DND-41 (cell line): ENCODE data around the gene MBNL2.

Source experiments
- ATAC-seq: fragments of 200-7000 bp; cut with Tn5 transposase; 3 replicates; pipeline ENCODE4 v1.9.1; 2021; ENCODE audit warnings: low read depth; ENCODE audit not compliant: insufficient read depth
- DNase-seq: peaks from one replicate; pipeline ENCODE4 v3.0.0-alpha.2; 2020
- H2AFZ ChIP-seq: 2 replicates; pipeline ENCODE4 v1.6.0; 2012; ENCODE audit warnings: low read depth, low read length
- H3K27ac ChIP-seq: 2 replicates; pipeline ENCODE4 v1.5.1; 2012; ENCODE audit warnings: low read length, inconsistent platforms
- H3K27me3 ChIP-seq: fragments of 200-600 bp; sonication (generic); 2 replicates; pipeline ENCODE4 v1.6.0; 2012; ENCODE audit warnings: low read length, mild to moderate bottlenecking, inconsistent platforms; ENCODE audit not compliant: insufficient read depth, poor library complexity
- H3K36me3 ChIP-seq: 2 replicates; pipeline ENCODE4 v1.5.1; 2012; ENCODE audit warnings: low read length, inconsistent platforms; ENCODE audit not compliant: insufficient read depth
- H3K4me1 ChIP-seq: 2 replicates; pipeline ENCODE4 v1.5.1; 2012; ENCODE audit warnings: mild to moderate bottlenecking, low read length; ENCODE audit not compliant: insufficient read depth
- H3K4me2 ChIP-seq: 2 replicates; pipeline ENCODE4 v1.6.0; 2012; ENCODE audit warnings: mild to moderate bottlenecking, moderate library complexity, low read length, inconsistent platforms; ENCODE audit not compliant: insufficient read depth
- H3K4me3 ChIP-seq, 2 experiments: fragments of 200-600 bp in 1 of 2; shearing (Covaris generic) in 1 of 2; 2 replicates each; pipeline ENCODE4 v1.5.1; 2012 to 2016; ENCODE audit warnings: inconsistent platforms in 2 of 2, low read length in 2 of 2, mild to moderate bottlenecking in 2 of 2, low read depth in 1 of 2, moderate library complexity in 1 of 2
- H3K79me2 ChIP-seq: 2 replicates; pipeline ENCODE4 v1.6.0; 2012; ENCODE audit warnings: low read length, inconsistent platforms; ENCODE audit not compliant: insufficient read depth
- H3K9ac ChIP-seq: 2 replicates; pipeline ENCODE4 v1.6.0; 2012; ENCODE audit warnings: low read depth, mild to moderate bottlenecking, inconsistent platforms, low read length, moderate library complexity
- H3K9me3 ChIP-seq: 2 replicates; pipeline ENCODE4 v1.5.1; 2012; ENCODE audit warnings: low read length, moderate library complexity, mild to moderate bottlenecking, inconsistent platforms; ENCODE audit not compliant: insufficient read depth, severe bottlenecking
- H4K20me1 ChIP-seq: 2 replicates; pipeline ENCODE4 v1.6.0; 2012; ENCODE audit warnings: low read length; ENCODE audit not compliant: insufficient read depth
- CTCF ChIP-seq: IDR thresholded peaks from 2 replicates; pipeline ENCODE4 v1.5.1; 2012; ENCODE audit warnings: borderline replicate concordance, low read length, moderate library complexity, mild to moderate bottlenecking; ENCODE audit not compliant: poor library complexity, severe bottlenecking; ENCODE audit errors: extremely low read depth
- EZH2 ChIP-seq: IDR thresholded peaks from 3 replicates; pipeline ENCODE4 v1.6.1; 2012; ENCODE audit warnings: borderline replicate concordance, low read depth, mild to moderate bottlenecking, moderate library complexity, low read length, inconsistent platforms; ENCODE audit not compliant: severe bottlenecking

Gene MBNL2

GRCh38 chr13:97435794-97436193 lies 213.7 kb downstream of the MBNL2 start:
- peak overlapping the region; percentile 60 for H3K9ac ChIP-seq
- no peak for DNase-seq
- H3K79me2 ChIP-seq = peaks cover 69% of the 10 kb centered on the region
- H3K4me2 ChIP-seq = peak overlapping the region; percentile 77
- no peaks in the 10 kb centered on the region for H3K9me3 ChIP-seq
- ATAC-seq = no peak
- H3K36me3 ChIP-seq = peaks cover 10% of the 10 kb centered on the region
- no peaks in the 10 kb centered on the region for H3K27me3 ChIP-seq
- peak overlapping the region; percentile 48; the same call in 1 of the 2 replicates for H3K27ac ChIP-seq
- TF ChIP-seq CTCF = no peak
- no peak for TF ChIP-seq EZH2
- peaks cover 8% of the 10 kb centered on the region; the same call in 1 of the 2 replicates for H4K20me1 ChIP-seq
- 0 out of 2 replicates have a peak overlapping the region, but pooled peaks have one; percentile 18 for H2AFZ ChIP-seq
- peaks cover 53% of the 10 kb centered on the region for H3K4me1 ChIP-seq
- H3K4me3 ChIP-seq = peak overlapping the region; percentile 12 to 75; a peak in 3 of 4 replicates

GRCh38 chr13:97436845-97437244 lies 214.7 kb downstream of the MBNL2 start:
- H3K27ac ChIP-seq = no peak overlapping the region
- 0 out of 2 replicates have a peak overlapping the region, but pooled peaks have one; percentile 60 for H3K9ac ChIP-seq
- peaks cover 8% of the 10 kb centered on the region; the same call in 1 of the 2 replicates for H4K20me1 ChIP-seq
- no peaks in the 10 kb centered on the region for H3K9me3 ChIP-seq
- ATAC-seq (no peak), DNase-seq (no peak)
- TF ChIP-seq EZH2 (no peak), CTCF (no peak)
- peak overlapping the region in 1 of 2 experiments; percentile 75; a peak in 2 of 4 replicates for H3K4me3 ChIP-seq
- no peaks in the 10 kb centered on the region for H3K27me3 ChIP-seq
- H2AFZ ChIP-seq = no peak overlapping the region
- H3K79me2 ChIP-seq = peaks cover 67% of the 10 kb centered on the region
- H3K4me1 ChIP-seq = peaks cover 43% of the 10 kb centered on the region
- peaks cover 10% of the 10 kb centered on the region for H3K36me3 ChIP-seq
- peak overlapping the region; percentile 77 for H3K4me2 ChIP-seq

DNA sequence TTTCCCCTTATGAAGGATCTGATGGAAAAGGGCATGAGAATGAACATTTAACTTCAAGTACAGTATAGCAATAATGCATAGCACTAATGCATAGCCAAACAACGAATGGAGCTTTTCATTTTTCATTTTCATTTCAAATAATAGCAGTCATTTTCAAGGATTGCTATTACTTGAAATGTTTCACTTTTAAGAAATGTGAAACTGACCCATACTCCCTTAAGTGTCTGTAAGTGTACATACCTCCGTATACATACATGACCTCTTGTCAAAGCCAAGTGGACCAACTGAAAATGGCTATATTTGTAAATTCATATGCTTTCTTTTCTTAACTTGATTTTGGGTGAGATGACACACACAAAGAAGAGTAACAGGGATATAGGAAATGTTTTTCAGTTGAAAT lies 215.6 kb downstream of the MBNL2 start:
- no peak for ATAC-seq

More for the DNA sequence above, 215.6 kb downstream of the MBNL2 start:
- no peak overlapping the region for H3K4me3 ChIP-seq
- no peak for DNase-seq
- no peak overlapping the region for H3K9ac ChIP-seq
- H4K20me1 ChIP-seq = peaks cover 8% of the 10 kb centered on the region; the same call in 1 of the 2 replicates
- H3K36me3 ChIP-seq = peaks cover 10% of the 10 kb centered on the region
- peaks cover 35% of the 10 kb centered on the region for H3K4me1 ChIP-seq
- H3K79me2 ChIP-seq = peaks cover 66% of the 10 kb centered on the region
- H3K9me3 ChIP-seq = no peaks in the 10 kb centered on the region
- no peaks in the 10 kb centered on the region for H3K27me3 ChIP-seq
- no peak overlapping the region for H3K27ac ChIP-seq
- H3K4me2 ChIP-seq = peak overlapping the region; percentile 77; the same call in 1 of the 2 replicates
- TF ChIP-seq CTCF = no peak
- no peak for TF ChIP-seq EZH2
- no peak overlapping the region for H2AFZ ChIP-seq
